HG02798 (cell line): ENCODE data around the gene SMIM36.
"Not testable (repeated sequence)": the region's sequence is repeated elsewhere in the genome, so short reads cannot be mapped to it uniquely, and the experiment has no call there.

Experiments used
- ATAC-seq: cut with Tn5 transposase; IDR thresholded peaks from one replicate; pipeline ENCODE4 v1.9.1; 2021; ENCODE audit warnings: mild to moderate bottlenecking; ENCODE audit not compliant: unreplicated experiment, poor library complexity

The SMIM36 gene

GRCh38 chr17:55510986-55511721 is at the start of gene SMIM36:
Gene SMIM36 (minus strand): TSS chr17:55511452.
- no peak for ATAC-seq

- ATAC-seq, result no peak
Measured at GRCh38 chr17:55555772-55556171, 44.5 kb upstream of the SMIM36 start.

GRCh38 chr17:55549140-55549539 is 37.9 kb upstream of the SMIM36 start:
- ATAC-seq, result no peak

- no peak for ATAC-seq
Measured at GRCh38 chr17:55546991-55547664, 35.9 kb upstream of the SMIM36 start.

- no peak for ATAC-seq
Measured at GRCh38 chr17:55546481-55546880, 35.2 kb upstream of the SMIM36 start.

- ATAC-seq, result no peak
Measured at GRCh38 chr17:55545806-55546205, 34.6 kb upstream of the SMIM36 start.

GRCh38 chr17:55543709-55544108 is 32.5 kb upstream of the SMIM36 start:
- ATAC-seq, result no peak

- ATAC-seq, result no peak
Measured at GRCh38 chr17:55540414-55541091, 29.3 kb upstream of the SMIM36 start.

GRCh38 chr17:55536205-55536604 is 25.0 kb upstream of the SMIM36 start:
- ATAC-seq, result no peak

- no peak for ATAC-seq
Measured at GRCh38 chr17:55533608-55534007, 22.4 kb upstream of the SMIM36 start.

- ATAC-seq, result no peak
Measured at GRCh38 chr17:55532670-55533069, 21.4 kb upstream of the SMIM36 start.

GRCh38 chr17:55531053-55531728 is 19.9 kb upstream of the SMIM36 start:
- no peak for ATAC-seq

- no peak for ATAC-seq
Measured at GRCh38 chr17:55530064-55530463, 18.8 kb upstream of the SMIM36 start.

- no peak for ATAC-seq
Measured at GRCh38 chr17:55527540-55528118, 16.4 kb upstream of the SMIM36 start.

GRCh38 chr17:55524440-55525220 is 13.4 kb upstream of the SMIM36 start:
- ATAC-seq, result peak; percentile 67

GRCh38 chr17:55523032-55523431 is 11.8 kb upstream of the SMIM36 start:
- ATAC-seq, result not testable (repeated sequence)

- no peak for ATAC-seq
Measured at GRCh38 chr17:55521186-55521585, 9.9 kb upstream of the SMIM36 start.

- no peak for ATAC-seq
Measured at GRCh38 chr17:55520402-55520801, 9.2 kb upstream of the SMIM36 start.

GRCh38 chr17:55518510-55518909 is 7.3 kb upstream of the SMIM36 start:
- ATAC-seq, result peak; percentile 42
